HCT116 (cell line): ENCODE data around the gene PCDH9.

Experiments
- CEBPB ChIP-seq: IDR thresholded peaks from 2 replicates; pipeline ENCODE4 v1.6.1; 2012; ENCODE audit warnings: low read depth
- ZNF274 ChIP-seq: fragments of 200-500 bp; sonication (Bioruptor generic); IDR thresholded peaks from 2 replicates; pipeline ENCODE4 v1.6.1; 2014; ENCODE audit warnings: mild to moderate bottlenecking, low read depth, low read length, inconsistent platforms

DNA sequence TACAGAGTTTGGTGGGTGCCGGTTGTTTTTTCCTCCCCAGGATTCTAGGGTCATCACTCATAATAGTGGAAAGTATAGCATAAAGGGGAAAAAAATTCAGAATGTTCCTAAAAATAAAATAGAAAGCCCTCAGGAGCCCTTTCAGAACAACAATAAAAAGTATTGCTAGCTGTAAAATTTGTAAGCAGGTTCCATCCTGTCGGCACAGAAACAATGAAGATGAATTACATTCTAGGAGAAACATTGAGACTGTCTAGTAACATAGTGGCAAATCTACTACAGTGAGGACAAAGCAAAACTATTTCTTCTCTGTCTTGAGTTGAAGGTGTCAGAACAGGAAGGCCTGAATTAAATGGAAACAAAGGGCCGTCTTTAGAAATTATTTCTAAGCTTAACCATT is 870.7 kb downstream of the PCDH9 start:
- TF ChIP-seq ZNF274 (no peak), CEBPB (no peak)
